Activated CD4-positive, alpha-beta T cell treated with anti-CD3 and anti-CD28 coated beads, Interleukin-2, amount 50 U/mL, for 16 hours (primary cell): Measurements from ENCODE around the gene LRRC8B.
A peak's percentile ranks its signal among the peaks of the same experiment; 100 is the strongest.

Source experiments
- DNase-seq: peaks from one replicate; pipeline ENCODE4 v3.0.0-alpha.2; 2020

Gene LRRC8B

DNA sequence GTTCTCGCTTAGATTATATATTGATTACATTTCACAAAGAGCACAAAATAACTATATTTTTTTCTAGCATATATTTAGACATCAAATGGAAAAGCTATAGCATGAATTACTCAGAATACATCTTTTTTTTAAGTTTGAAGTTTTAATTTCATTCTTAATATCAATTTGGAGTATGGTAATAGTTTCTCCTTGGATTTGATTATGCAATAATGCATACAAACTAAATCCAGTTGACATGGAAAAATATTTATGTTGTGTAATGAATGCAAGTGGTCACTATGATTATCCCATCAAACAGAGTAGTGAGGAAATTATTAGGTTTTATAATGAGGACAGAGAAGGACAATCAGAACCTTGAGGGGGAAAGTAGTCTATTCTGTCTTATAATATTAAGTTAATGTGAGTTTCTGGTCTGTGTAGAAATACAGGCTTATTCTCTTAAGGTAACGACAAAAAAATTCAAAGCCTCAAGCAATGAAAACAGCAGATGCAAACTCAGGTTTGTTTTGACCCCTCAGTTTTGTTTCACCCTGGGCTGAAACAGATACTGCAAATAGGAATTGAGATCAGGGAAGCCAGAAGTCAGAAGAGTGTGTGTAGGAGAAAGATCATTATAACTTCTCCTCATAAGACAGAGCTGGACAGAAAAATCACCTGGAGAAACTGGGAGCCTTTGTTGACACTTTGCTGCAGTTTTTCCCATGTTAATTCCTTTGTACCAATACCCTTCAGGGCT is 23.7 kb downstream of the LRRC8B start:
- DNase-seq = no peak

- no peak for DNase-seq
Measured at GRCh38 chr1:89550995-89551394, 26.4 kb downstream of the LRRC8B start.

GRCh38 chr1:89552471-89553081 is 27.9 kb downstream of the LRRC8B start:
- no peak for DNase-seq

DNA sequence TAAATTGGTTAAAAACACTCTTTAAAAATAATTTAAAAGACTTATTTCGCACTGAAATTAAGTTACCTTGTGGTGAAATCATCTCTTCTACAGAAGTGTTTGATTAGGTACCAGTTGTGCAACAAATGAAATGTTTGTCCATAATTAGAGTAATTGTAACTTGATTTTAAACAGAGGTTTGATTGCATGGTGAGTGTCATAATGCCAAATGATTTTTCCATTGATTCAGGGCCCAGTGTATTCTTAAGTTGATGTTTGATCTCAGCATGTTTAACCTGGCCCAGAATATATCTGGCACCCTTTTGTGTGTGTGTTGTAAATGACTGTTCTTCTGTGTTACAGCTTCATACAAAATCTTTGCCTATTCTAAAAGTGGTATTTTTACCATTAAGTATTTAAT is 28.5 kb downstream of the LRRC8B start:
- no peak for DNase-seq

- no peak for DNase-seq
Measured at GRCh38 chr1:89555550-89555949, 30.9 kb downstream of the LRRC8B start.

GRCh38 chr1:89556726-89557444 is 32.3 kb downstream of the LRRC8B start:
- no peak for DNase-seq

- DNase-seq = no peak
Measured at GRCh38 chr1:89557445-89557825, 32.8 kb downstream of the LRRC8B start.

DNA sequence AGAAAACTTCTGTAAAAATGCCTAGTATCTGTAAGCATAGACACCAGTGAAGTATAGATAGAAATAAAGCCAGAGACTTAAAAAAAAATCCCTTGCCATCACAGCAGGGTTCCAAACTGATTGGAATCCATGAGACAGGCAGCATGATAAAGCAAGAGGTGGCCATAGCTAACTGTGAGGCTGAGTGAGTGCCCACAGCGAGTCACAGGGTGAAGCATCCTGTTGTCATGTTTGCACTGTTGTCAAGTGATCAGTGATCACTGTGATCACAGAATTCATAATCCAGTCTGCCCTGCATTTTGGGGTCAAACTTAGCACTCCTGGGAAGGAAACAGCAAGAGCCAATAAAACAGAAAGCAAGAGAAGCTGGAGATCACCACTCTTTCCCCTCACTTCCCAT is 33.3 kb downstream of the LRRC8B start:
- DNase-seq = peak; percentile 33

GRCh38 chr1:89563957-89564604 is 39.5 kb downstream of the LRRC8B start:
- DNase-seq = no peak

GRCh38 chr1:89565521-89565920 is 40.9 kb downstream of the LRRC8B start:
- no peak for DNase-seq

DNA sequence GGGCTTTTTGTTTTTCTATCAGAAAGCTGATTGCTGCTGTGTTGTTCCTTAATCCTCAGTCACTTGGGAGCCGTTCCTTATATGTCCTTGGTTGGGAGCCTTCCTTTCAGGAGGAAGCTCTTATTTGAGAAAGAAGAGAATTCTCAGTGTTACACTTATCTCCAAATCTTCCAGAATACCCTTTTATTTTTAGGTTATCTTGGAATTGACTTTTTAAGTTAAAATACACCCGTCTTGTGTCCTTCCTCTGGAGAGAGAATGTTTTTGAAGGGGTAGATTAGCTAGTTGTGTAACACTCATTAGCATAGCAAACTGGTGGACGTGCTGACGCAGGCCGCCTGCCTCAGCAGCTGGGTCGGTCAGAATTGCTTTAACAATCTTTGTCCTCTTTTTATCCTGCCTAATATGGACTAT is 42.1 kb downstream of the LRRC8B start:
- no peak for DNase-seq

GRCh38 chr1:89567797-89568196 is 43.2 kb downstream of the LRRC8B start:
- DNase-seq = no peak

DNA sequence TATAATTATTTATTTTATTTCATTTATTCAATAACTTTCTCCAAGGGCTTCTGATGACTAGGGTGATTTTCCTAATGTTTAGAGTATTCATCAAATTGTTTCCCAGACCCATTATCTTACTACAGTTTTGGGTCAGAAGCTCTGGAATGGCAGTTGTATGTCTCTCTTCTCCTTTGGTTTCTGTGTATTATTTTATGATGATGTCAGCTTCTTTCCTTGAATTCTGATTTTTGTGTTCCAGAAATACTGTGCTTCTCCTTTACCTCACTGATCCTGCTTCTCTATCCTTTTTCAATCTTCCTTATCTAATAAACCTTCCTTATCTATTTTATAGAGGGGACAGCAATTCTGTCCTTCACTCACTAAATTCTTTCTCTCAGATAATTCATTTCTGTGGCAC is 48.8 kb downstream of the LRRC8B start:
- DNase-seq = no peak

DNA sequence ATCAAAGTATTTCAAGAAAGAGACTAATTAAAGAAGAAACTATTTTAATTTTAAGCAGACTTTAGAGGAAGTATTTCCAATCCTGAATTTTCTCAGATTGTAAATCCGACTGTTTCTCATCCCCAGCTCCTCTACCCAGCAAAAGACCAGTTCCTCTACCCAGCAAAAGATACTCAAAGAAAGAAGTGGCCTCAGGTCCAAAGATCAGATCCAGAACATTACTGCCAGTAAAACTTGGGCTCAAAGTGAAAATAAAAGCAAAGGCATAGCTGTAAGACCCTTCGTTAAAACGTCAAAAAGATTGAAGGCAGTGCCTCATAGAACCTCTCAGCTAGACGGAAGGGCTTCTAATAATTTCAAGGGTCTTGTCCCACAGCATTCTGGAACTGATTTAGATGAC is 50.0 kb downstream of the LRRC8B start:
- DNase-seq = no peak

DNA sequence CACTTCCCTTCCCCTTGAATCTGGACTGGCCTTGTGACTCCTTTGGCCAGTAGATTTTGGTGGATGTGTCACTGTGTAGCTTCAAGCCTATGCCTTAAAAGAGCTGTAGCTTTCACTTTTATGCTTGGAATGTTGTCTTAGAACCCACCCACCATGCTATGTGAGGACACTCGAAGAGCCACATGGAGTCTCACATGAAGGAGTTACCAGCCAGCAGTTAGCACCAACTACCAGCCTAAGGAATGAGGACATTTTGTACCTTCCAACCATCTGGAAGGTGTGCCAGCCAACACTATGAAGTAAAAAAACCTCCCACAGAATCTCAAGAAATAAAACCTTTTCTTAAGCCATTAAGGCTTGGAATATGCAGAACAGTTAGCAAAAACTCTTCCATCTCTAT is 50.6 kb downstream of the LRRC8B start:
- DNase-seq = no peak

GRCh38 chr1:89576013-89576412 is 51.4 kb downstream of the LRRC8B start:
- DNase-seq = no peak

DNA sequence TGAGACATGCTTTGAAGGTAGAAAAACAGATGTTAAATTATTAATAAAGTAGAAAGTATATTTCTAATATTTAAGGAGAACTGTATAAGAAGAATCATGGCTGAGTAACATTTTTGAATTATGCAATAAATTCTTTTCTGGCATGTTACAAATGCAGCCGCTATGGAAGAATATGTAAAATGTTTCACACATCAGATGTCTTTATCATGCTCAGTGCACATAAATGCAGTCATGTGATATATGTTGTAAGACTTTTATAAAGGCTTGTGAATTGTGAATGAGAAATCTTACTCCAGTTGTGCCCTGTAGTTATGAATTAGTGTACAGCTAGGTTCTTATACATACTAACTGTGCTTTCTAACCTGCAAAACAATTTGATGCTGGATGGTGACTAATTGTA is 53.5 kb downstream of the LRRC8B start:
- DNase-seq = no peak

- no peak for DNase-seq
Measured at GRCh38 chr1:89578946-89579684, 54.5 kb downstream of the LRRC8B start.

DNA sequence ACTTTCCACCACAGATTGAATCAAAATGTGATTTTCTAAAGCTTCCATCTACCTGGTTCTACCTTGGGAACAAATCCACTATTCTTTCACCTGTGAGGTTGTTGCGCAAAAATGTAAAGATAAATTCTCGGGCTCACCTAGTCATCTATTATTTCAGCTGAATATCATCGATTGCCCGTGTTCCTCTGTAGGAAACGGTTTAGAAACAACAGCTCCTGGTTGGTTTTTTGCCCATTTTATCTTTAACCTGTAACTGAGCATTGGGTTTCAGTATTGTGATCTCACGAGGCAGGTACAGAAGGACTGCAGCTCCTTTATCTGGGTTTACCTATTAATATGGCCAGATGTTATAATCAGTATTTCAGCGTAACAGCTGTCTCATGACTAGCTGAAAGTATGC is 55.4 kb downstream of the LRRC8B start:
- no peak for DNase-seq

DNA sequence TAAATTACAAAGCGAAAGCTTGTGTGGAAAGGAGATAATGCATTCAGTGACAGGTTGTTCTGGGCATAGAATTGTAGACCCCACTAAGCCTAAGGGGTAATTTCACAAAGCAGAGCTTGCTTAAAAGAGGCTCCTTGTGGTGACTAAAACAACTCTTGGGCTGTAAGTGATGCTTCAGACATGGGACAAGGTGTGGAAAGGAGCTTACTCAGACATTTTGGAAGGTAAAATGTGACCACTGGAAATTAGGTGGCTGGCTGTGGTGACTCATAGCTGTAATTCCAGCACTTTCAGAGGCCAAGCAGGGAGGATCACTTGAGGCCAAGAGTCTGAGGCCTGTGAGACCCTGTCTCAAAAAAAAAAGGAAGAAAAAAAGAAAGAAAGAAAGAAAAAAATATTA is 57.2 kb downstream of the LRRC8B start:
- DNase-seq = peak; percentile 55

DNA sequence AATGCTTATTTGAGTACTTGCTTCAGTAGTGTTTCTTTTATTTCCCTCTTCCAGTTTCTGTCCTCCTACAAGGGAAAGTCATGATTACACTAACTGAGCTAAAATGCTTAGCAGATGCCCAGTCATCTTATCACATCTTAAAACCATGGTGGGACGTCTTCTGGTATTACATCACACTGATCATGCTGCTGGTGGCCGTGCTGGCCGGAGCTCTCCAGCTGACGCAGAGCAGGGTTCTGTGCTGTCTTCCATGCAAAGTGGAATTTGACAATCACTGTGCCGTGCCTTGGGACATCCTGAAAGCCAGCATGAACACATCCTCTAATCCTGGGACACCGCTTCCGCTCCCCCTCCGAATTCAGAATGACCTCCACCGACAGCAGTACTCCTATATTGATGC is 57.9 kb downstream of the LRRC8B start:
- DNase-seq = no peak

DNA sequence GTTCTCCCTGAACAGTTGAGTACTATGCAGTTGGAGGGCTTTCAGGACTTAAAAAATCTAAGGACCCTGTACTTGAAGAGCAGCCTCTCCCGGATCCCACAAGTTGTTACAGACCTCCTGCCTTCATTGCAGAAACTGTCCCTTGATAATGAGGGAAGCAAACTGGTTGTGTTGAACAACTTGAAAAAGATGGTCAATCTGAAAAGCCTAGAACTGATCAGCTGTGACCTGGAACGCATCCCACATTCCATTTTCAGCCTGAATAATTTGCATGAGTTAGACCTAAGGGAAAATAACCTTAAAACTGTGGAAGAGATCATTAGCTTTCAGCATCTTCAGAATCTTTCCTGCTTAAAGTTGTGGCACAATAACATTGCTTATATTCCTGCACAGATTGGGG is 59.6 kb downstream of the LRRC8B start:
- no peak for DNase-seq

- DNase-seq = no peak
Measured at GRCh38 chr1:89584781-89585180, 60.2 kb downstream of the LRRC8B start.
